GM23338 (cell line): ENCODE data around the gene LYZL4.

Experiments
- CREB1 ChIP-seq: fragments of 250-450 bp; sonication (Bioruptor Pico); IDR thresholded peaks from 2 replicates; pipeline ENCODE4 v1.5.0; 2020; ENCODE audit warnings: low read depth, mild to moderate bottlenecking, moderate library complexity
- CTCF ChIP-seq, 2 experiments: fragments of 200-600 bp in 1 of 2; sonication (generic) in 1 of 2; conservative IDR thresholded peaks; 2 replicates each; pipeline versions ENCODE4 v1.5.1 to v1.6.1; 2016 to 2017; ENCODE audit warnings: antibody characterized with exemption in 2 of 2, low read depth in 2 of 2, mild to moderate bottlenecking in 2 of 2, moderate library complexity in 1 of 2
- EZH2 ChIP-seq: fragments of 200-600 bp; sonication (generic); IDR thresholded peaks from one replicate; pipeline ENCODE4 v1.8.0; 2017; ENCODE audit warnings: antibody characterized with exemption, mild to moderate bottlenecking, low read depth; ENCODE audit not compliant: unreplicated experiment
- EZH2phosphoT487 ChIP-seq: fragments of 200-600 bp; sonication (generic); IDR thresholded peaks from one replicate; pipeline ENCODE4 v1.8.1; 2018; ENCODE audit warnings: antibody characterized with exemption; ENCODE audit not compliant: unreplicated experiment
- JUNB ChIP-seq: IDR thresholded peaks from one replicate; pipeline ENCODE4 v1.6.1; 2016; ENCODE audit warnings: antibody characterized with exemption; ENCODE audit not compliant: unreplicated experiment
- POLR2AphosphoS5 ChIP-seq: IDR thresholded peaks from 2 replicates; pipeline ENCODE4 v1.6.1; 2016; ENCODE audit warnings: antibody characterized with exemption, low read depth
- ZNF114 ChIP-seq: fragments of 250-450 bp; sonication (Bioruptor Pico); IDR thresholded peaks from 2 replicates; pipeline ENCODE4 v1.5.0; 2020; ENCODE audit warnings: mild to moderate bottlenecking, moderate library complexity
- ZNF462 ChIP-seq: fragments of 250-450 bp; sonication (Bioruptor Pico); IDR thresholded peaks from 2 replicates; pipeline ENCODE4 v1.5.0; 2020; ENCODE audit warnings: mild to moderate bottlenecking, moderate library complexity
- TF ChIP-seq, protein P1 (sequence below): IDR thresholded peaks from one replicate; pipeline ENCODE4 v1.6.1; 2018; ENCODE audit warnings: antibody characterized with exemption; ENCODE audit not compliant: unreplicated experiment

DNA sequence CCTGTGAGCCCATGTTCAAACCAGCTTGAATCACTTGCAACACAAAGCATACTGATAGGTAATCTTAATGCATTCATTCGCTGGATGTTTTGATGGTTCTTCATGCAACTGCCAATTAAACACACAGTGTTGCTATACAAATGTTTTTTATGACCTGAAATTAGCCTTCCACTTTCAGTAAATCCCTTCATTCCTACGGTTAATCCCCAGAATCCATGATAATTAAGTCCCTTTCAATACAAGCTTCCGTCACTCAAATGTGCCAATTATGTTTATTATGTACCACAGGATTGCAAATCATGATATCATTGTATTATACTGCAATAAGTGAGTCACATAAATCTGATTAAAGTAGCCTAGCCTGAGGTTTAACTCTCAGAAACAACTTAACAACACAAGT is 14.5 kb upstream of the LYZL4 start:
- no peak for TF ChIP-seq CTCF (conservative IDR thresholded peaks at IDR 0.05; ENCODE audit: low read depth in 2 of 2)
- no peak for TF ChIP-seq POLR2AphosphoS5
- TF ChIP-seq, protein P1, sequence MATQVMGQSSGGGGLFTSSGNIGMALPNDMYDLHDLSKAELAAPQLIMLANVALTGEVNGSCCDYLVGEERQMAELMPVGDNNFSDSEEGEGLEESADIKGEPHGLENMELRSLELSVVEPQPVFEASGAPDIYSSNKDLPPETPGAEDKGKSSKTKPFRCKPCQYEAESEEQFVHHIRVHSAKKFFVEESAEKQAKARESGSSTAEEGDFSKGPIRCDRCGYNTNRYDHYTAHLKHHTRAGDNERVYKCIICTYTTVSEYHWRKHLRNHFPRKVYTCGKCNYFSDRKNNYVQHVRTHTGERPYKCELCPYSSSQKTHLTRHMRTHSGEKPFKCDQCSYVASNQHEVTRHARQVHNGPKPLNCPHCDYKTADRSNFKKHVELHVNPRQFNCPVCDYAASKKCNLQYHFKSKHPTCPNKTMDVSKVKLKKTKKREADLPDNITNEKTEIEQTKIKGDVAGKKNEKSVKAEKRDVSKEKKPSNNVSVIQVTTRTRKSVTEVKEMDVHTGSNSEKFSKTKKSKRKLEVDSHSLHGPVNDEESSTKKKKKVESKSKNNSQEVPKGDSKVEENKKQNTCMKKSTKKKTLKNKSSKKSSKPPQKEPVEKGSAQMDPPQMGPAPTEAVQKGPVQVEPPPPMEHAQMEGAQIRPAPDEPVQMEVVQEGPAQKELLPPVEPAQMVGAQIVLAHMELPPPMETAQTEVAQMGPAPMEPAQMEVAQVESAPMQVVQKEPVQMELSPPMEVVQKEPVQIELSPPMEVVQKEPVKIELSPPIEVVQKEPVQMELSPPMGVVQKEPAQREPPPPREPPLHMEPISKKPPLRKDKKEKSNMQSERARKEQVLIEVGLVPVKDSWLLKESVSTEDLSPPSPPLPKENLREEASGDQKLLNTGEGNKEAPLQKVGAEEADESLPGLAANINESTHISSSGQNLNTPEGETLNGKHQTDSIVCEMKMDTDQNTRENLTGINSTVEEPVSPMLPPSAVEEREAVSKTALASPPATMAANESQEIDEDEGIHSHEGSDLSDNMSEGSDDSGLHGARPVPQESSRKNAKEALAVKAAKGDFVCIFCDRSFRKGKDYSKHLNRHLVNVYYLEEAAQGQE, result no peak
- TF ChIP-seq ZNF114, result no peak
- TF ChIP-seq EZH2phosphoT487, result no peak
- TF ChIP-seq CREB1 (CRISPR knock-in tag), result no peak
- TF ChIP-seq EZH2, result no peak
- no peak for TF ChIP-seq JUNB
- no peak for TF ChIP-seq ZNF462
